HUES48 (cell line): ENCODE measurements around the gene CRELD2.

Experiments used
- H3K27ac ChIP-seq: one replicate; pipeline ENCODE4 v1.7.0; 2013; ENCODE audit warnings: low read depth, low read length, inconsistent platforms
- H3K27me3 ChIP-seq: 2 replicates; pipeline ENCODE4 v1.6.1; 2013; ENCODE audit warnings: mild to moderate bottlenecking, low read length; ENCODE audit not compliant: control insufficient read depth, insufficient read depth
- H3K36me3 ChIP-seq: 2 replicates; pipeline ENCODE4 v1.6.1; 2013; ENCODE audit warnings: low read length; ENCODE audit not compliant: control insufficient read depth, insufficient read depth
- H3K4me1 ChIP-seq: 2 replicates; pipeline ENCODE4 v1.6.1; 2013; ENCODE audit warnings: mild to moderate bottlenecking, low read length; ENCODE audit not compliant: control insufficient read depth, insufficient read depth
- H3K4me3 ChIP-seq: 2 replicates; pipeline ENCODE4 v1.5.1; 2013; ENCODE audit warnings: mild to moderate bottlenecking, low read depth, low read length
- H3K9ac ChIP-seq: 2 replicates; pipeline ENCODE4 v1.6.1; 2013; ENCODE audit warnings: mild to moderate bottlenecking, low read depth, low read length, moderate library complexity
- H3K9me3 ChIP-seq: 2 replicates; pipeline ENCODE4 v1.6.1; 2013; ENCODE audit warnings: low read length; ENCODE audit not compliant: control insufficient read depth, insufficient read depth

CRELD2 gene

GRCh38 chr22:49966774-49967705 is 48.6 kb downstream of the CRELD2 start:
- peaks cover 17% of the 10 kb centered on the region for H3K27me3 ChIP-seq

GRCh38 chr22:49967706-49968208 is 49.3 kb downstream of the CRELD2 start:
- H3K9ac ChIP-seq = no peak overlapping the region
- no peaks in the 10 kb centered on the region for H3K9me3 ChIP-seq
- peaks cover 23% of the 10 kb centered on the region for H3K27me3 ChIP-seq
- H3K4me3 ChIP-seq = no peak overlapping the region
- peaks cover 11% of the 10 kb centered on the region for H3K4me1 ChIP-seq
- H3K27ac ChIP-seq = no peak overlapping the region
- H3K36me3 ChIP-seq = peaks cover 21% of the 10 kb centered on the region

More at GRCh38 chr22:49966774-49967705, 48.6 kb downstream of the CRELD2 start:
- H3K9ac ChIP-seq = no peak overlapping the region
- peaks cover 24% of the 10 kb centered on the region for H3K36me3 ChIP-seq
- H3K27ac ChIP-seq = peak overlapping the region; percentile 35
- no peak overlapping the region for H3K4me3 ChIP-seq
- H3K9me3 ChIP-seq = no peaks in the 10 kb centered on the region
- peaks cover 14% of the 10 kb centered on the region for H3K4me1 ChIP-seq

- Histone ChIP-seq H3K27ac (no peak overlapping the region), H3K9me3 (no peaks in the 10 kb centered on the region), H3K9ac (no peak overlapping the region), H3K4me1 (peaks cover 7% of the 10 kb centered on the region; the same call in 1 of the 2 replicates), H3K4me3 (no peak overlapping the region), H3K36me3 (peaks cover 15% of the 10 kb centered on the region), H3K27me3 (peaks cover 24% of the 10 kb centered on the region)
Observed at GRCh38 chr22:49968313-49968830, 49.9 kb downstream of the CRELD2 start.

- Histone ChIP-seq H3K27me3 (peaks cover 24% of the 10 kb centered on the region), H3K27ac (no peak overlapping the region), H3K4me1 (peaks cover 7% of the 10 kb centered on the region; the same call in 1 of the 2 replicates), H3K4me3 (no peak overlapping the region), H3K9ac (no peak overlapping the region), H3K9me3 (no peaks in the 10 kb centered on the region), H3K36me3 (peaks cover 8% of the 10 kb centered on the region)
Observed at GRCh38 chr22:49968831-49969661, 50.6 kb downstream of the CRELD2 start.

- Histone ChIP-seq H3K9ac (no peak overlapping the region), H3K4me1 (peaks cover 7% of the 10 kb centered on the region; the same call in 1 of the 2 replicates), H3K36me3 (no peaks in the 10 kb centered on the region), H3K27ac (no peak overlapping the region), H3K4me3 (no peak overlapping the region), H3K27me3 (peaks cover 24% of the 10 kb centered on the region), H3K9me3 (no peaks in the 10 kb centered on the region)
Observed at GRCh38 chr22:49969751-49970527, 51.5 kb downstream of the CRELD2 start.

GRCh38 chr22:49970528-49971231 is 52.2 kb downstream of the CRELD2 start:
- Histone ChIP-seq H3K4me3 (peak overlapping the region; percentile 48), H3K4me1 (peaks cover 7% of the 10 kb centered on the region; the same call in 1 of the 2 replicates), H3K9ac (peak overlapping the region; percentile 20), H3K27ac (peak overlapping the region; percentile 40), H3K36me3 (no peaks in the 10 kb centered on the region), H3K27me3 (peaks cover 24% of the 10 kb centered on the region), H3K9me3 (no peaks in the 10 kb centered on the region)

GRCh38 chr22:49971232-49972162 is 53.1 kb downstream of the CRELD2 start:
- Histone ChIP-seq H3K36me3 (no peaks in the 10 kb centered on the region), H3K9ac (no peak overlapping the region), H3K9me3 (no peaks in the 10 kb centered on the region), H3K27me3 (peaks cover 24% of the 10 kb centered on the region), H3K27ac (peak overlapping the region; percentile 40), H3K4me3 (peak overlapping the region; percentile 48), H3K4me1 (peaks cover 7% of the 10 kb centered on the region; the same call in 1 of the 2 replicates)

- no peak overlapping the region for H3K9ac ChIP-seq
- peaks cover 7% of the 10 kb centered on the region; the same call in 1 of the 2 replicates for H3K4me1 ChIP-seq
- H3K27me3 ChIP-seq = peaks cover 24% of the 10 kb centered on the region
- H3K4me3 ChIP-seq = no peak overlapping the region
- no peak overlapping the region for H3K27ac ChIP-seq
- H3K9me3 ChIP-seq = no peaks in the 10 kb centered on the region
- no peaks in the 10 kb centered on the region for H3K36me3 ChIP-seq
Observed at GRCh38 chr22:49972163-49973017, 54.0 kb downstream of the CRELD2 start.
